GM18870 (cell line): ENCODE data around the gene TMEM145.
"Not testable (repeated sequence)": the region's sequence is repeated elsewhere in the genome, so short reads cannot be mapped to it uniquely, and the experiment has no call there.

Experiments
- ATAC-seq: cut with Tn5 transposase; IDR thresholded peaks from one replicate; pipeline ENCODE4 v1.9.1; 2021; ENCODE audit warnings: moderate library complexity; ENCODE audit not compliant: unreplicated experiment

The TMEM145 gene

GRCh38 chr19:42333975-42334696 is 21.0 kb downstream of the TMEM145 start:
- ATAC-seq = no peak

DNA sequence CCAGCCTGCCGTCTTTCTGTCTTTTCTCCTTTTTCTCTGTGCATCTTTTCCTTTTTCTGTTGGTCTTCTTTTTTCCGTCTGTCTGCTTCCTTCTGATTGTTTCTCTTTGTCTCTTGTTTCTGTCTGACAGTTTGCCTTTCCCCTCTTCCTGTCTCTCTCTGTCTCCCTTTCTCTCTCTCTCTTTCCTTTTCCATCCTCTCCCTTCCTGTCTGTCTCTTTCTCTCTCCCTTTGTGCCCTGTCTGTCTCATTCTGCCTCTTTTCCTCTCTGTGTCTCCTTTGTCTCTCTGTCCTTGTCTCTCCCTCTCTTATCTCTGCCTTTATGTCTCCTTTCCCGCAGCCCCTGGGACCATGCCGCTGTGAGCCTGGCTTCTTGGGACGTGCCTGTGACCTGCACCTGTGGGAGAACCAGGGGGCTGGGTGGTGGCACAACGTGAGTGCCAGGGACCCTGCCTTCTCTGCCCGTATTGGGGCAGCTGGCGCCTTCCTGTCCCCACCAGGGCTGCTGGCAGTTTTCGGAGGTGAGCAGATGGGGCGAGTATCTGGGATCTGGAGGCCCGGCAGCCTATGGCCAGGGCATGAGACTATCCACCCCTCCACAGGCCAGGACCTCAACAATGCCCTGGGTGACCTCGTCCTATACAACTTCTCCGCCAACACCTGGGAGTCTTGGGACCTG is 21.7 kb downstream of the TMEM145 start:
- no peak for ATAC-seq

DNA sequence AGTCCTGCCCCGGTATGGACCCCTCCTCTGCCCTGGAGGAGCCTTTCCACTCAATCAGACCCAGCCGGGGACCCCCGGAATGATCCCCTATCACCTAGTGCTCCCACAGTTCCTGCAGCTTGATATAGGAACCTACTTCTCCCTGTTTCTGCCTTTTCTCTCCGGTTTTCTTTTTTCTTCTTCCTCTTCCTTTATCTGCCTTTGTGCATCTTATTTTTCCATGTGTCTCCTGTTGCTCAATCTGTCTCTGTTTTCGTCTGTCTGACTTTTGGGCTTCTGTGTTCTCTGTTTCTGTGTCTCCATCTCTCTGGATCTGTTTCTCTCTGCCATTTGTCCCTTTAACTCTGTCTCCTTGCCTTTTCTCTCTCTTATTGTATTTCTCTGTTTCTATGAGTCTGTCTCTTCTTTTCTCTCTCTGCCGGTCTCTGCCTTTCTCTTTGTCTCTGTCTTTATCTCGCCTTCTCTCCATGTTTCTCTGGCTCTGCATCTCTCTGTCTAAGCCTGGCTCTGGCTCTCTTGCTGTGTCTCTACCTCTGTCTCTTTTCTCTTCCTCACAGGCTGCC is 22.3 kb downstream of the TMEM145 start:
- ATAC-seq = no peak

DNA sequence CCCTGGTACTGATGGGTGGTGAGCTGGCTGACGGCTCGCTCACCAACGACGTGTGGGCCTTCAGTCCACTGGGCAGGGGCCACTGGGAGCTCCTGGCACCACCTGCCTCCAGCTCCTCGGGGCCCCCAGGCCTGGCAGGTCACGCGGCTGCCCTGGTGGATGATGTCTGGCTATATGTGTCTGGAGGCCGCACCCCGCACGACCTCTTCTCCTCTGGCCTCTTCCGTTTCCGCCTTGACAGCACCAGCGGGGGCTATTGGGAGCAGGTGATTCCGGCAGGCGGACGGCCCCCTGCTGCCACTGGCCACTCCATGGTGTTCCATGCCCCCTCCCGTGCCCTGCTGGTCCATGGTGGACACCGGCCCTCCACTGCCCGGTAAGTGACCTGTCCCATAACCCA is 22.9 kb downstream of the TMEM145 start:
- ATAC-seq = no peak

DNA sequence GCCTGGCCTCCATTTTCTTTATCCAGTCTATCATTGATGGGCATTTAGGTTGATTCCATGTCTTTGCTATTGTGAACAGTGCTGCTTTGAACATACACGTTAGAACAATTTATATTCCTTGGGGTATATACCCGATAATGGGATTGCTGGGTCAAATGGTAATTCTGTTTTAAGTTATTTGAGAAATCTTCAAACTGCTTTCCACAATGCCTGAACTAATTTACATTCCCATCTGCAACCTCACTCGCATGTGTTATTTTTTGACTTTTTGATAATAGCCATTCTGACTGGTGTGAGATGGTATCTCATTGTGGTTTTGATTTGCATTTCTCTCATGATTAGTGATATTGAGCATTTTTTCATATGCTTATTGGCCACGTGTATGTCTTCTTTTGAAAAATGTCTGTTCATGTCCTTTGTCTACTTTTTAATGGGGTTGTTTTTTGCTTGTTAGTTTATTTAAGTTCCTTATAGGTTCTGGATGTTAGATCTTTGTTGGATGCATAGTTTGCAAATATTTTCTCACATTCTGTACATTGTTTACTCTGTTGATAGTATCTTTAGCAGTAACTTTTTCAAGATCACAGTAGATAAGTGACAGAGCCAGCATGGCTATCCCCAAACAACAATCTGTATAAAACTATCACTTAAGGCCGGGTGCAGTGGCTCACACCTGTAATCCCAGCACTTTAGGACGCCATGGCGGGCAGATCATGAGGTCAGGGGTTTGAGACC is 26.2 kb downstream of the TMEM145 start:
- ATAC-seq = not testable (repeated sequence)

GRCh38 chr19:42339922-42340321 is 26.8 kb downstream of the TMEM145 start:
- ATAC-seq = not testable (repeated sequence)

DNA sequence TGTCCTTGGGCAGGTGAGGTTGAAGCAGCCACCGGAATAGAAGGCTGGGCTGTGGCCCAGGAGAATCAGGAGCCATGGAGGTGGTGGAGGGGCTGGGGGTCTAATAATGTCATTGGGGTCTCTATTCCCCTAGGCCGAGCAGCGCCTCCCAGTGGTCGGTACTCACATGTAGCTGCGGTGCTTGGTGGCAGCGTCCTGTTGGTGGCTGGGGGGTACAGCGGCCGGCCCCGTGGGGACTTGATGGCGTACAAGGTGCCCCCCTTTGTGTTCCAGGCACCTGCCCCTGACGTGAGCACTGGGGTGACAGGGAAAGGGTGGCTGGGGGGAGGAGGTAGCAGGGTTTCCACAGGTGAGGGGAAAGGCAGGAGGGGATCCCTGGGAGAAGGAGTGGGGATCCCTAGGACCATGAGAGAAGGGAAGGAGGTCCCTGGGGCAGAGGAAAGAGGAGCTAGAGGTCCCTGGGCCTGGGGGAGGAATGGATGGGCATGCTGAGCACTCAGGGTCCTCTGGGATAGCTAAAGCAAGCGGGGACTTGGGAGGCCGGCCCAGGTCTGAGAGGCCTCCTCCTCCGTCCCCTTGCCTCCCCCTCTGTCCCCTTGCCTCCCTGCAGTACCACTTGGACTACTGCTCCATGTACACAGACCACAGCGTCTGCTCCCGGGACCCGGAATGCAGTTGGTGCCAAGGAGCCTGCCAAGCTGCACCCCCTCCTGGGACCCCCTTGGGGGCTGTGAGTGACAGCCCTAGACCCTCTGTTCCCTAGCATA is 30.4 kb downstream of the TMEM145 start:
- ATAC-seq = no peak

GRCh38 chr19:42344336-42344893 is 31.3 kb downstream of the TMEM145 start:
- no peak for ATAC-seq

- ATAC-seq = no peak
Measured at GRCh38 chr19:42345191-42345812, 32.2 kb downstream of the TMEM145 start.

DNA sequence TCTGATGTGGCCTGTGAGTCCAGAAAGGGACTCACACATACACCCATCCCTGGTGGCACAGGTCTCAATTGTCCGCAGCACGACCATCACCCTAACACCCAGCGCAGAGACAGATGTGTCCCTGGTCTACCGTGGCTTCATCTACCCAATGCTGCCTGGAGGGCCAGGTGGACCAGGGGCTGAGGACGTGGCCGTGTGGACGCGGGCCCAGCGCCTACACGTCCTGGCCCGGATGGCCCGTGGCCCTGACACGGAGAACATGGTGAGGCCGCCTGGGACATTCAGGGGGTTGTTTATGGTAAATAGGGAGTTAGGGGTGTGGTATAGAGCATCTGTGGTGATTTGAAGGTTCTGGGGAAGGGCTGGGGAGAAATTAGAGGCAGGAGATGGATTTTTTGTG is 35.1 kb downstream of the TMEM145 start:
- ATAC-seq = no peak

GRCh38 chr19:42349378-42350107 is 36.4 kb downstream of the TMEM145 start:
- no peak for ATAC-seq

- no peak for ATAC-seq
Measured at GRCh38 chr19:42350417-42350816, 37.3 kb downstream of the TMEM145 start.

DNA sequence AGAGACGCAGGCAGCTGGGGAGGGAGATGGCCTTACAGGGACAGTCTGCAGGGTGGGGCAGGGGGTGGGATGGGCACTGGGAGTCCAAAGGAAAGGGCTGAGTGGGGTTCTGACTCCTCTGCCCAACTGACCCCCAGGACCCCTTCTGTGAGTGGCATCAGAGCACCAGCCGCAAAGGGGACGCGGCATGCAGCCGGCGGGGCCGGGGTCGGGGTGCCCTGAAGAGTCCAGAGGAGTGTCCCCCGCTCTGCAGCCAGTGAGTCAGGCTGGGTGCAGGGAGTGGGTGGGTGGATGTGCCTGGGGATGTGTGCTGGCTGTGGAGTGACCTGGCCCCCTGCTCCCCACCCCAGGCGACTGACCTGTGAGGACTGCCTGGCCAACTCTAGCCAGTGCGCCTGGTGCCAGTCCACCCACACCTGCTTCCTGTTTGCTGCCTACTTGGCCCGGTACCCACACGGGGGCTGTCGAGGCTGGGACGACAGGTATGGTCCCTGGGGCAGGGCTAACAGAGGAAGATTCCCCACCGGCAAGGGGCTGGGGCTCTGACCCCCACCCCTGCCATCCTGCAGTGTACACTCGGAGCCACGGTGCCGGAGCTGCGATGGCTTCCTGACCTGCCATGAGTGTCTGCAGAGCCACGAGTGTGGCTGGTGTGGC is 38.1 kb downstream of the TMEM145 start:
- ATAC-seq = no peak

DNA sequence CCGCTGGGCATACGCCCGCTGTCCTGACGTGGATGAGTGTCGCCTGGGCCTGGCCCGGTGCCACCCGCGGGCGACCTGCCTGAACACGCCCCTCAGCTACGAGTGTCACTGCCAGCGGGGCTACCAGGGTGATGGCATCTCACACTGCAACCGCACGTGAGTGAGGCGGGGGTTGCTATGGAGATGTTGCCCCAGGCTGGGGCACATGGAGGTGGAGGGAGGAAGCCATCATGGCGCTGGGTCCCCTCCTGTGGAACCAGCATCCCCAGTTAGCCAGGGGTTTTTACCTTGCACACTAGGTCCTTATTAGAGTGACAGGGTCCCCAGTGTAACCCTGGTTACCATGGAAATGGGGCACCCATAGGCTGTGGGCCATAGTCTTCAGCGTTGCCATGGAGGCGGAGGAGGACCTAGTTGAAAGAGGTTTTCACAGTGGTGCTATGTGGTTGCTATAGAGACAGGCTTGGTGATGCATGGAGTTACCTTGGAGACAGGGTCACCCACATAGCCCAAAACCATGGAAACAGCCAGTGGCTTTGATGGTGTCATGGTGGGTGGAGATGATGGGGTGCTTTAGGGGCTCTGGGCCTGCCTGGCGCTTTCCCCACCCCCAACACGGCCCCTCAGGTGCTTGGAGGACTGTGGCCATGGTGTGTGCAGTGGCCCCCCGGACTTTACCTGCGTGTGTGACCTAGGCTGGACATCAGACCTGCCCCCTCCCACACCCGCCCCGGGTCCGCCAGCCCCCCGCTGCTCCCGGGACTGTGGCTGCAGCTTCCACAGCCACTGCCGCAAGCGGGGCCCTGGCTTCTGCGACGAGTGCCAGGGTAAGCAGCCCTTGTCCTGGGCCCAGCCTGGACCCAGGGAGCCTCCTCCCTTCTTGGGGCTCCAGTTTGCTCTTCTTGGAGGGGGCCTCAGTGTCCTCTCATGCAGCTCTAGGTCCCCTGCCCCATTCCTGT is 39.5 kb downstream of the TMEM145 start:
- no peak for ATAC-seq

DNA sequence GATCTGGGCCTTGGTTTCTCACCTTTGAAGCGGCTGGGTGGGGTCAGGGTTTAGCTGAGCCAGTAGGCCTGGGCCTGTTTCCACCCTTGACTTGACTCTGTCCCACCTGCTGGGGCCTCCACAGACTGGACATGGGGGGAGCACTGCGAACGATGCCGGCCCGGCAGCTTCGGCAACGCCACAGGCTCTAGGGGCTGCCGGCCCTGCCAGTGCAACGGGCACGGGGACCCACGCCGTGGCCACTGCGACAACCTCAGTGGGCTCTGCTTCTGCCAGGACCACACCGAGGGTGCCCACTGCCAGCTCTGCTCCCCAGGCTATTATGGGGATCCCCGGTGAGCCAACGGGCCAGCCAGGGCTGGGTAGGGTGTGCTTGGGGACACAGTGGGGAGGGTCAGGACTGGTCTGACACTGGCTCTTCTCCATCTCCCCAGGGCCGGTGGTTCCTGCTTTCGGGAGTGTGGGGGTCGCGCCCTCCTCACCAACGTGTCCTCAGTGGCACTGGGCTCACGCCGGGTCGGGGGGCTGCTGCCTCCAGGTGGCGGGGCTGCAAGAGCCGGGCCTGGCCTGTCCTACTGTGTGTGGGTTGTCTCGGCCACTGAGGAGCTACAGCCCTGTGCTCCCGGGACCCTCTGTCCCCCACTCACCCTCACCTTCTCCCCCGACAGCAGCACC is 40.4 kb downstream of the TMEM145 start:
- ATAC-seq = no peak

GRCh38 chr19:42355896-42356295 is 42.8 kb downstream of the TMEM145 start:
- ATAC-seq = no peak

GRCh38 chr19:42356686-42357085 is 43.6 kb downstream of the TMEM145 start:
- ATAC-seq = no peak
